Measurements from ENCODE around the gene GJB1.

The GJB1 gene

DNA sequence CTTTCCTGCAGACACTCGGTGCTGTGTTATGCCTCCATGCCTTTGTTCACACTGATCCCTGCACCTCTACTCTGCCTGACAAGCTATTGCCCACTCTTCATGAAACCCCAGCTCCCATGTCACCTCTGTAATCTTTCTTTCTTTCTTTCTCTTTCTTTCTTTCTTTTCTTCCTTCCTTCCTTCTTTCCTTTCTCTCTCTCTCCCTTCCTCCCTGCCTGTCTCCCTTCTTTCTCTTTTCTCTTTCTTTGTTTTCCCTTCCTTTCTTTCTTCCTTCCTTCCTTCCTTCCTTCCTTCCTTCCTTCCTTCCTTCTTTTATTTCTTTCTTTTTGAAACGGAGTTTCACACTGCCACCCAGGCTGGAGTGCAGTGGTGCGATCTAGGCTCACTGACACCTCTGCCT, 12.5 kb downstream of the GJB1 start:
- Histone ChIP-seq H3K36me3 (ENCODE audit: control insufficient read depth, insufficient read depth, low read length) (no peaks in the 10 kb centered on the region), H3K4me1 (ENCODE audit: control insufficient read depth, insufficient read depth, low read length, poor library complexity, severe bottlenecking) (no peaks in the 10 kb centered on the region), H3K27ac (ENCODE audit: insufficient read depth, low read length, poor library complexity, severe bottlenecking) (no peak overlapping the region), H3K27me3 (replicated peaks; ENCODE audit: control insufficient read depth, insufficient read depth, low read length, poor library complexity, severe bottlenecking) (no peaks in the 10 kb centered on the region), H3K4me3 (ENCODE audit: insufficient read depth, low read depth, low read length, poor library complexity, severe bottlenecking) (no peak overlapping the region), H3K9me3 (ENCODE audit: control insufficient read depth, low read length) (no peaks in the 10 kb centered on the region)
- no peak for DNase-seq

DNA sequence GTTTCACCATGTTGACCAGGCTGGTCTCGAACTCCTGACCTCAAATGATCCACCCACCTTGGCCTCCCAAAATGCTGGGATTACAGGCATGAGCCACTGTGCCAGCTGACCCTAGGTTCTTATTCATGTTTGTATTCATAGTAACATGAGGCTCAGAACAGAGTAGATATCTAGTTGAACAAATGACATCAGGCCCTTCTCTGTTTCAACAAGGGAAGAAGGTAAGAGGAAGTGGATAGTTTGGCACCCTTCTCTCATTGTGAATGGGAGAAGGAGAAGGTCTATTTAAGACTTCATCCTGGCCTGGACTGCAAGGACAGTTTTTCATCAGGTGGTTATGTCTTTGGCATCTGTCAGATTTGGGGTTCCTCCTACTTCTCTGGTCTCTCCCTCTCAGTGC, 13.8 kb downstream of the GJB1 start:
- H3K27me3 ChIP-seq (replicated peaks; ENCODE audit: control insufficient read depth, insufficient read depth, low read length, poor library complexity, severe bottlenecking) = no peaks in the 10 kb centered on the region
- no peaks in the 10 kb centered on the region for H3K9me3 ChIP-seq (ENCODE audit: control insufficient read depth, low read length)
- H3K36me3 ChIP-seq (ENCODE audit: control insufficient read depth, insufficient read depth, low read length) = no peaks in the 10 kb centered on the region
- H3K4me1 ChIP-seq (ENCODE audit: control insufficient read depth, insufficient read depth, low read length, poor library complexity, severe bottlenecking) = no peaks in the 10 kb centered on the region
- no peak overlapping the region for H3K4me3 ChIP-seq (ENCODE audit: insufficient read depth, low read depth, low read length, poor library complexity, severe bottlenecking)
- no peak overlapping the region for H3K27ac ChIP-seq (ENCODE audit: insufficient read depth, low read length, poor library complexity, severe bottlenecking)
- DNase-seq = no peak

DNA sequence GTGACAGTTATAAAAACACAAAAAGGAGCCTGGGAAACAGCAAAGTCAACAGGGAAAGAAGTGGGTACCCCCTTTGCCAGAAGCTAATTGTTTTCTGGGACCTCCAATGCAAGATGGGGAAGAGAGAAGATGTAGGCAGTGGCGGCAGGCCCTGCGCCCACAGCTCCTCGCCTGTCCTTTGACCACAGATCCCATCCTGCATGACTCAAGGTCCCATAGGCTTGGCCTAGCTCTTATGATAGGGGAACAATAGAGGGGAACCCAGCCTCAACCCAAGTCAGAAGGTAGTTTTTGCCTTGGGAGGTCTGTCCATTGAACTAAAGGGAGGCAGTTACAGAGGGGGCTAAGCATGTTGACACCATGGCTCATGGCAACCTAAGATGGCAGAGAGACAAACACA, 16.8 kb downstream of the GJB1 start:
- DNase-seq = no peak
- no peaks in the 10 kb centered on the region for H3K4me1 ChIP-seq (ENCODE audit: control insufficient read depth, insufficient read depth, low read length, poor library complexity, severe bottlenecking)

DNA sequence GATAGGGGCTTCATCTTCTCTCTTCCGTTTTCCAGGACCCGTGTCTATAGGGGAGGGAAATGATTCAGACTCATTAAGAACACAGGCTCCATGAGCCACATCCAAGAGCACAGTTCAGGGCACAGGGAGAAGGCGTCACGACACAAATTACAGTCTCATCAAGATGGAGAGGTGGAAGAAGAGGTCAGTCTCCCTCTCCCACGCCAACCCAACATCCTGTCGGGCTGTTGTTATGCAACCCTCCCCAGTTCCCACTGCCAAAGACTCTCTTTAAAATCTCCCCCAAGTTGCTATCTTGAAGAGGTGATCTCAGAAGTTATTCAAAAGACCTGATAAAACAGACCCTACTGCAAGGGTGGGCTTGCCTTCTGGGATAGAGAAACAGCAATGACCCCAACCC, 18.3 kb downstream of the GJB1 start:
- DNase-seq = no peak
- Histone ChIP-seq H3K4me3 (ENCODE audit: insufficient read depth, low read depth, low read length, poor library complexity, severe bottlenecking) (no peak overlapping the region), H3K27ac (ENCODE audit: insufficient read depth, low read length, poor library complexity, severe bottlenecking) (no peak overlapping the region), H3K27me3 (replicated peaks; ENCODE audit: control insufficient read depth, insufficient read depth, low read length, poor library complexity, severe bottlenecking) (no peaks in the 10 kb centered on the region), H3K4me1 (ENCODE audit: control insufficient read depth, insufficient read depth, low read length, poor library complexity, severe bottlenecking) (no peaks in the 10 kb centered on the region), H3K9me3 (ENCODE audit: control insufficient read depth, low read length) (no peaks in the 10 kb centered on the region), H3K36me3 (ENCODE audit: control insufficient read depth, insufficient read depth, low read length) (peaks cover 21% of the 10 kb centered on the region)

More for the DNA sequence above, 16.8 kb downstream of the GJB1 start:
- Histone ChIP-seq H3K9me3 (ENCODE audit: control insufficient read depth, low read length) (no peaks in the 10 kb centered on the region), H3K27ac (ENCODE audit: insufficient read depth, low read length, poor library complexity, severe bottlenecking) (no peak overlapping the region), H3K4me3 (ENCODE audit: insufficient read depth, low read depth, low read length, poor library complexity, severe bottlenecking) (no peak overlapping the region), H3K36me3 (ENCODE audit: control insufficient read depth, insufficient read depth, low read length) (peaks cover 10% of the 10 kb centered on the region), H3K27me3 (replicated peaks; ENCODE audit: control insufficient read depth, insufficient read depth, low read length, poor library complexity, severe bottlenecking) (no peaks in the 10 kb centered on the region)

DNA sequence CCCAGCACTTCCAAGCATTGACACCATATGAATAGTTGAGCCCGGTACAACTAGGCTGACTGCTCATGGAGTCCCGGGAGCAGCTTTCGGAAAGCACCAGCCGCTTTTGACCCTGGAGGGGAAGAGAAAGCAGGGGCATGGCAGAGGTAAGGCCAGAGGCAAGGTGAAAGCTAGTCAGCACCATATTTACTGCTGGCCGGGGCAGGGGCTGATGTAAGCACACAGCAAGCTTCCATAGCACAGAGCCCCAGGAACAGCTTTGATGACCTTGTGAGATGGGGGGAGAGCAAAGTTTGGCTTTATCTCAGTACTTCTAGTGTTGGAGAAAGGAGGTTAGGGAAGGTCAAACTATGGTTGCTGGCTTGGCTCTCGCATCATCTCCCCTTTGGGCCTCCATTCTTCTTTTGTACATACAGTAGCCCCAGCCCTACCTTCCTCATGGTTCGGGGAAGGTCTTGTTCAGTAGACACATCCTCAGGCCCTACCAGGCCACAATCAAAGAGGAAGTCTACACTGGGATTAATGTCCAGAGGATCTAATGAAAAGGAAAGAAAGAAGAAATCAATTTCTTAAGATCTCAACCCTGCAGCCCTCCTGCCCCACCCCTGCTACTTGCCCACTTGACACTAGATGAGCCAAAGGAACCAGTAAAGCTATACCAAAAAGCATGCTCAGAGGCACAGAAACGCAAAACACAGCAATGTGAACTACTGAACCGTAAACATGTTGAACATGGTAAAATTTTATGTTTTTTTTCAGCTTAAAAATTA, 21.5 kb downstream of the GJB1 start:
- no peak overlapping the region for H3K27ac ChIP-seq (ENCODE audit: insufficient read depth, low read length, poor library complexity, severe bottlenecking)
- H3K27me3 ChIP-seq (replicated peaks; ENCODE audit: control insufficient read depth, insufficient read depth, low read length, poor library complexity, severe bottlenecking) = no peaks in the 10 kb centered on the region
- no peaks in the 10 kb centered on the region for H3K9me3 ChIP-seq (ENCODE audit: control insufficient read depth, low read length)
- H3K4me3 ChIP-seq (ENCODE audit: insufficient read depth, low read depth, low read length, poor library complexity, severe bottlenecking) = no peak overlapping the region
- no peaks in the 10 kb centered on the region for H3K4me1 ChIP-seq (ENCODE audit: control insufficient read depth, insufficient read depth, low read length, poor library complexity, severe bottlenecking)
- H3K36me3 ChIP-seq (ENCODE audit: control insufficient read depth, insufficient read depth, low read length) = peaks cover 31% of the 10 kb centered on the region
- no peak for DNase-seq

DNA sequence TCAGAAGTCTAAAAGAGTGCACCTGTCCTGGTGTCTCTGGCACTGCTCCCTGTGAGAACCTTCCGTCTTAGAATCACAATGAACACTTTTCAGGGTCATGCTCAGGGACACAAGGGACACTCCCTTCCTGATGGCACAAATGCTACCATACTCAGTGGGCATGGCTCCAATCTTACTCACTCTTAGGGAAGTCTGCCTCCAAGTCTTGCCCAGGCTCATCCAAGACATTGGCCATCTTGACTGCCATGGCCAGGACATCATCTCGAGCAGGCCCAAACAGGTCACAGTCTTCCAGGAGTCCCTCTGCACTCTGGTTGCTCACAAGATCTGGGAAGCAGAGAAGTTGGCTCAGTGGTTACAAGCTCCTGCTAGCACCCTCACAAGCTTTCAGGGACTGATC, 22.1 kb downstream of the GJB1 start:
- DNase-seq = no peak
- H3K27me3 ChIP-seq (replicated peaks; ENCODE audit: control insufficient read depth, insufficient read depth, low read length, poor library complexity, severe bottlenecking) = no peaks in the 10 kb centered on the region
- H3K36me3 ChIP-seq (ENCODE audit: control insufficient read depth, insufficient read depth, low read length) = peaks cover 31% of the 10 kb centered on the region
- no peaks in the 10 kb centered on the region for H3K4me1 ChIP-seq (ENCODE audit: control insufficient read depth, insufficient read depth, low read length, poor library complexity, severe bottlenecking)
- no peak overlapping the region for H3K27ac ChIP-seq (ENCODE audit: insufficient read depth, low read length, poor library complexity, severe bottlenecking)
- H3K9me3 ChIP-seq (ENCODE audit: control insufficient read depth, low read length) = no peaks in the 10 kb centered on the region
- H3K4me3 ChIP-seq (ENCODE audit: insufficient read depth, low read depth, low read length, poor library complexity, severe bottlenecking) = no peak overlapping the region

DNA sequence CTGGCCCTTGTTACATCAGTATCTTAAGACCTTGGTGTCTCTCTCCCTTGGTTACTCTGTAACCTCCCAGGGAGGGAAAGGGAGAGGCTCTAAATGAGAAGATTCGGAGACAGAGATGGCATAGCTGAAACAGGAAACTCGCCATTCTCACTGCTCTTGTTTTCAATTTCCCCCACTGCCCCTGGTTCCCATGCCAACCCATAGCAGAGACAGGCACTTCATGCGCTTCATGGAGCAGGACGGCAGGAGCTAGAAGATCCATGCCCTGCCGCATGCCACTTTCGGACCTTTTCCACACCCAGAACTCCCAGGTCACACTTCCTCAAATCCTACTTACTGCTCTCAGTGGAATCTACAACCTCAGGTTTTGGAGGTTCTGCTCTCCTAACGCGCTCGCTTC, 27.8 kb downstream of the GJB1 start:
- no peak overlapping the region for H3K27ac ChIP-seq (ENCODE audit: insufficient read depth, low read length, poor library complexity, severe bottlenecking)
- H3K36me3 ChIP-seq (ENCODE audit: control insufficient read depth, insufficient read depth, low read length) = peaks cover 14% of the 10 kb centered on the region
- H3K9me3 ChIP-seq (ENCODE audit: control insufficient read depth, low read length) = no peaks in the 10 kb centered on the region
- no peak for DNase-seq
- H3K27me3 ChIP-seq (replicated peaks; ENCODE audit: control insufficient read depth, insufficient read depth, low read length, poor library complexity, severe bottlenecking) = no peaks in the 10 kb centered on the region
- H3K4me3 ChIP-seq (ENCODE audit: insufficient read depth, low read depth, low read length, poor library complexity, severe bottlenecking) = no peak overlapping the region
- H3K4me1 ChIP-seq (ENCODE audit: control insufficient read depth, insufficient read depth, low read length, poor library complexity, severe bottlenecking) = peaks cover 12% of the 10 kb centered on the region

DNA sequence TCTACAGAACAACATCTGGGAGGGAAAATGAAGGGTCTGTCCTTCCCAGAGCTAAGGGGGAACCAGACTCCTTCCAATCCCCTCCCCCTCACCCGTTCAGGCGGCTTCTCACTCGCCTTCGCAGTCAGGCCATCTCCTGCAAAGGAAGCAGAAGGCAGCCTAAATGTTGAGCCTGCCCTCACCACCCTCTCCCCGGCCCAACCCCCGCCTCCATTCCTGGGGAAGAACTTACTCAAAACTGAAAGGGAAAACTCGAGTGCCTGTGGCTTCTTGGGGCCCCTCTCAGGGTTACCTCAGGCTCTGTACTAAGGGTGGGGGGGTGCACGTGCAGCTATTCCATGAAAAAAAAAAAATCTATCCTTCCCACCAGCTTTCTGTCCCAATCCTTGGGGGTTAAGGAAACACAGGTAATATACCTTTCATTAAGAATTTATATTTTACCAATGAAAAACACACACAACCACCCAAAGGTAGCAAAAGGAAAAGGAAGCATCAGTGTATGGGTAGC, 28.5 kb downstream of the GJB1 start:
- no peak overlapping the region for H3K27ac ChIP-seq (ENCODE audit: insufficient read depth, low read length, poor library complexity, severe bottlenecking)
- H3K9me3 ChIP-seq (ENCODE audit: control insufficient read depth, low read length) = no peaks in the 10 kb centered on the region
- DNase-seq = no peak
- H3K4me1 ChIP-seq (ENCODE audit: control insufficient read depth, insufficient read depth, low read length, poor library complexity, severe bottlenecking) = peaks cover 12% of the 10 kb centered on the region
- peaks cover 9% of the 10 kb centered on the region for H3K36me3 ChIP-seq (ENCODE audit: control insufficient read depth, insufficient read depth, low read length)
- H3K27me3 ChIP-seq (replicated peaks; ENCODE audit: control insufficient read depth, insufficient read depth, low read length, poor library complexity, severe bottlenecking) = no peaks in the 10 kb centered on the region
- H3K4me3 ChIP-seq (ENCODE audit: insufficient read depth, low read depth, low read length, poor library complexity, severe bottlenecking) = no peak overlapping the region

DNA sequence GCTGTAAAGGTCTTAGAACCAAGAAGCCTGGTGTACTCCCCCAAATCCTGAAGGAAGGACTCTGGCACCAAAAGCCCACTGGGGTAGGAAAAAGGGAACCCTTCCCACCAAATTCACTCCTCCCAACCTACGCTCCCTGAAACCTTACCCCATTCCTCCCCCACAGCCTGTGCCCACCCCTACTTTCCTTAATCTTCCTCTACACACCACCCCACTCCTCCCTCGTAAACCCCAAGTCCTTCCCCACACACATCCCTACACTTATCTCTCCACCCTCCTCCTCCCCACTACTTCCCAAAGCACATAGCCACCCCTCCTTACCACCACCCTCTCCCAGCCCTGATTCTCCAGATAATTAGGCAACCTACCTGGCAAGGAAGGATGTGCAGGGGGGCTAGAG, 29.2 kb downstream of the GJB1 start:
- H3K9me3 ChIP-seq (ENCODE audit: control insufficient read depth, low read length) = no peaks in the 10 kb centered on the region
- peaks cover 3% of the 10 kb centered on the region for H3K36me3 ChIP-seq (ENCODE audit: control insufficient read depth, insufficient read depth, low read length)
- no peak overlapping the region for H3K27ac ChIP-seq (ENCODE audit: insufficient read depth, low read length, poor library complexity, severe bottlenecking)
- no peak overlapping the region for H3K4me3 ChIP-seq (ENCODE audit: insufficient read depth, low read depth, low read length, poor library complexity, severe bottlenecking)
- H3K27me3 ChIP-seq (replicated peaks; ENCODE audit: control insufficient read depth, insufficient read depth, low read length, poor library complexity, severe bottlenecking) = no peaks in the 10 kb centered on the region
- H3K4me1 ChIP-seq (ENCODE audit: control insufficient read depth, insufficient read depth, low read length, poor library complexity, severe bottlenecking) = peaks cover 12% of the 10 kb centered on the region
- no peak for DNase-seq

DNA sequence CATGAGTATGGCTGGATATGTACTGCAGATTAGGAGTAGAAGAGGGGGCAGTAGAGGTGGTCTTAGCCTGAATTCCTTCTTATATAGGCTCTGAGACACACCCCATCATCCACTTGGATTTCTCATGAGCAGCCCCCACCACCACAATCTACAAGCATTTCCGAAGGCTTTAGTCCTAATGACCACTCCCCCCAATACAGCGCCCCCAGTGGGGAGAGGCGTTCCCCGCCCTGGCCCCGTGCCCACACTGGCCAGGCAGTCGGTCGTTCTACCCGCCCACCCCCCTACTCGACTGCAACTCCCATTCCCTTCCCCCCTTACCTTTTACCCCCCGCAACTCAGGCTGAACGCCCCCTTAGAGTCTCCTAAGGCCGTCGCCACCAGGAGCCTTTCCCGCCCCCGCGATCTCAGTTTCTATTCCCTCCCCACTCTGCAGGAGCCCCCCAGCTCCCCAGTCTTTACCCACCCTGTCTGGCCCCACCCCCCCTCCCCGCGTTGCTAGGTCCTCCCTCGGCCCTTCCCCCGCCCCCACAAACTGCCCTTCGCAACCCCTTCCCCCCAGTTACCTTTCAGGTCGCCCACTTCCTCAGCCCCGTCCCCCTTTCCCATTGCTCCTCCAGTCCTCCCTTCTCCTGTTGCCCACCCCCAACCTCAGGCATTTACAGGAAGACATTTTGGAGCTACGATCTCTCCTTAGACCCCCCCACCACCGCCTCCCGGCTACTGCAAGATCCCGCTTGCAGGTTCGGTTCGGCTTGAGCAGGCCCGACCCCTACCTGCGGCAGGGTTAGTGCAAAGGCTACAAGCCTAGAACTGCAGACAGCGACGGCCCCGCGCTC, 30.4 kb downstream of the GJB1 start:
- DNase-seq = peak; percentile 1 to 32 (median 4)
- H3K9me3 ChIP-seq (ENCODE audit: control insufficient read depth, low read length) = no peaks in the 10 kb centered on the region
- no peaks in the 10 kb centered on the region for H3K36me3 ChIP-seq (ENCODE audit: control insufficient read depth, insufficient read depth, low read length)
- peak overlapping the region; percentile 75 for H3K27ac ChIP-seq (ENCODE audit: insufficient read depth, low read length, poor library complexity, severe bottlenecking)
- no peaks in the 10 kb centered on the region for H3K27me3 ChIP-seq (replicated peaks; ENCODE audit: control insufficient read depth, insufficient read depth, low read length, poor library complexity, severe bottlenecking)
- H3K4me1 ChIP-seq (ENCODE audit: control insufficient read depth, insufficient read depth, low read length, poor library complexity, severe bottlenecking) = peaks cover 12% of the 10 kb centered on the region
- peak overlapping the region; percentile 91 for H3K4me3 ChIP-seq (ENCODE audit: insufficient read depth, low read depth, low read length, poor library complexity, severe bottlenecking)
